ENCODE measurements around the gene LRRC7.
"Not testable (repeated sequence)": the region's sequence is repeated elsewhere in the genome, so short reads cannot be mapped to it uniquely, and the experiment has no call there.

Gene LRRC7

DNA sequence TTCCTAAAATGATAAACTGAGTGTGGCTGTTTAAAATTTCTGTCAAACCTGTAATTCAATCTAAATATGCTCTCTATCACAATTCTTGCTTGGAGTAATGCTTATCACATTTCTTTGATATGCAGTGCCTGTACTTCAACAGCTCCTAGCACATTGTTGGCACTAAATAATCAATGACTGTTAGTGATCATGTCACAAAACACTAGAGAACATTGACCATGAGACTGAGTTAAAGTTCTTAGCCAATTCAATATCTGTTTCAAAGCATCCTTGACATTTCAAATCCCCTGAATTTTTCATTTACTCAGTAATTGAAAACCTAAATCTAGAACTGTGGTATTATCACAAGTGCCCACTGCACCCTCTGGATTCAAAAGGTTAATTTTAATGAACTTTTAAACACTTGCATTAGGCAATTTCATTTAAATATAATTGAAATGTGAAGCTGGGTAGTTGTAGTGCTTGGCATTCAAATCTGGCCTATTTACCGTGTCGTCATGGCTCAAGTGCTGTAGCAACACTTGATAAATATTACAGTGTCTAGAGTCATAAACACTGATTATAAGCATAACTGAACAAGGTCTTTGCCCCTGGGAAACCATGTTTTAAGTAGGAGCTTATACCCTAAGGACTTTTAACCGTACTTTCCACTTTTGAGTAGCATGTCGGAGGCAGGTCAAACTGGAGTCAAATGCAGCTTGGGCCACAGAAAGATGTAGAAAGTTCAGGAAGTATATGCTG is 143.6 kb downstream of the LRRC7 start:
- H3K36me3 ChIP-seq (ENCODE audit: insufficient read depth, low read length), result no peaks in the 10 kb centered on the region
- H3K79me2 ChIP-seq (ENCODE audit: insufficient read depth, low read length), result no peaks in the 10 kb centered on the region
- no peak overlapping the region for H3K4me2 ChIP-seq (ENCODE audit: insufficient read depth, low read length)
- no peaks in the 10 kb centered on the region for H3K9me3 ChIP-seq (ENCODE audit: insufficient read depth, low read length, severe bottlenecking)
- no peaks in the 10 kb centered on the region for H3K27me3 ChIP-seq (ENCODE audit: insufficient read depth, low read length, poor library complexity)
- H4K20me1 ChIP-seq (ENCODE audit: insufficient read depth, low read length), result no peaks in the 10 kb centered on the region
- no peak overlapping the region for H3K4me3 ChIP-seq (ENCODE audit: low read depth in 1 of 2, low read length in 2 of 2)
- TF ChIP-seq CTCF (IDR thresholded peaks at IDR 0.05; ENCODE audit: borderline replicate concordance, extremely low read depth, low read length, poor library complexity, severe bottlenecking) (no peak), EZH2 (IDR thresholded peaks at IDR 0.05; ENCODE audit: borderline replicate concordance, low read depth, low read length, severe bottlenecking) (no peak)
- no peak overlapping the region for H2AFZ ChIP-seq (ENCODE audit: low read depth, low read length)
- H3K27ac ChIP-seq (ENCODE audit: low read length), result no peak overlapping the region
- DNase-seq, result no peak
- H3K4me1 ChIP-seq (ENCODE audit: insufficient read depth, low read length), result no peaks in the 10 kb centered on the region
- no peak for ATAC-seq (ENCODE audit: insufficient read depth, low read depth)
- H3K9ac ChIP-seq (ENCODE audit: low read depth, low read length), result no peak overlapping the region

GRCh38 chr1:69717834-69718233 is 150.1 kb downstream of the LRRC7 start:
- H3K4me2 ChIP-seq (ENCODE audit: insufficient read depth, low read length); H2AFZ ChIP-seq (ENCODE audit: low read depth, low read length); H3K79me2 ChIP-seq (ENCODE audit: insufficient read depth, low read length); ATAC-seq (ENCODE audit: insufficient read depth, low read depth); H3K4me3 ChIP-seq (ENCODE audit: low read depth in 1 of 2, low read length in 2 of 2); H3K9ac ChIP-seq (ENCODE audit: low read depth, low read length); H4K20me1 ChIP-seq (ENCODE audit: insufficient read depth, low read length); H3K36me3 ChIP-seq (ENCODE audit: insufficient read depth, low read length); H3K4me1 ChIP-seq (ENCODE audit: insufficient read depth, low read length); H3K27me3 ChIP-seq (ENCODE audit: insufficient read depth, low read length, poor library complexity); H3K9me3 ChIP-seq (ENCODE audit: insufficient read depth, low read length, severe bottlenecking); DNase-seq; H3K27ac ChIP-seq (ENCODE audit: low read length): not testable (repeated sequence)

DNA sequence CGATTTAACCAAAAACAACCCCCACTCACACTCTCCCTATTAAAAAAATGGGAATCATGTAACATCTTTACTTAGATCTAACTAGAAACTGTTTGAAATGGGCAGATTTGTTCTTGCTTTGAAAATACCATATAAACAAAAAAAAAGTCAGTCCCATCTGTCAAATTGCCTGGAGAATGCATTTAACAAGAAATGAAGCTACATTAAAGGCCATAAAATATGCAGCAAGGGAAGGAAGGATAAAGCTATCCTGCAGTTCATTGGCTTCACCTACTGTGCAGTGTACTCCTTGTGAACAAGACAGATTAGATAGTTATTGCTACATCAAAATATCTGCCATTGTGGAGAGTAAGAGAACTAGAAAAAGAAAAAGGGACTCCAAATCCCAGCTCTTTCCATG is 160.5 kb downstream of the LRRC7 start:
- no peak for ATAC-seq (ENCODE audit: insufficient read depth, low read depth)
- H3K4me2 ChIP-seq (ENCODE audit: insufficient read depth, low read length), result no peak overlapping the region
- H3K4me1 ChIP-seq (ENCODE audit: insufficient read depth, low read length), result no peaks in the 10 kb centered on the region

GRCh38 chr1:69733061-69733460 is 165.3 kb downstream of the LRRC7 start:
- H2AFZ ChIP-seq (ENCODE audit: low read depth, low read length), result no peak overlapping the region
- TF ChIP-seq CTCF (IDR thresholded peaks at IDR 0.05; ENCODE audit: borderline replicate concordance, extremely low read depth, low read length, poor library complexity, severe bottlenecking) (no peak), EZH2 (IDR thresholded peaks at IDR 0.05; ENCODE audit: borderline replicate concordance, low read depth, low read length, severe bottlenecking) (no peak)
- H3K9ac ChIP-seq (ENCODE audit: low read depth, low read length), result no peak overlapping the region
- ATAC-seq (ENCODE audit: insufficient read depth, low read depth), result no peak
- H3K9me3 ChIP-seq (ENCODE audit: insufficient read depth, low read length, severe bottlenecking), result no peaks in the 10 kb centered on the region
- no peaks in the 10 kb centered on the region for H3K4me1 ChIP-seq (ENCODE audit: insufficient read depth, low read length)
- H3K79me2 ChIP-seq (ENCODE audit: insufficient read depth, low read length), result no peaks in the 10 kb centered on the region
- no peak overlapping the region for H3K4me2 ChIP-seq (ENCODE audit: insufficient read depth, low read length)
- no peak overlapping the region for H3K27ac ChIP-seq (ENCODE audit: low read length)
- no peak for DNase-seq
- no peaks in the 10 kb centered on the region for H3K27me3 ChIP-seq (ENCODE audit: insufficient read depth, low read length, poor library complexity)
- no peak overlapping the region for H3K4me3 ChIP-seq (ENCODE audit: low read depth in 1 of 2, low read length in 2 of 2)
- H3K36me3 ChIP-seq (ENCODE audit: insufficient read depth, low read length), result no peaks in the 10 kb centered on the region
- no peaks in the 10 kb centered on the region for H4K20me1 ChIP-seq (ENCODE audit: insufficient read depth, low read length)

More for the DNA sequence above, 160.5 kb downstream of the LRRC7 start:
- H3K9me3 ChIP-seq (ENCODE audit: insufficient read depth, low read length, severe bottlenecking), result no peaks in the 10 kb centered on the region
- H2AFZ ChIP-seq (ENCODE audit: low read depth, low read length), result no peak overlapping the region
- H3K9ac ChIP-seq (ENCODE audit: low read depth, low read length), result no peak overlapping the region
- H3K79me2 ChIP-seq (ENCODE audit: insufficient read depth, low read length), result no peaks in the 10 kb centered on the region
- no peak overlapping the region for H3K4me3 ChIP-seq (ENCODE audit: low read depth in 1 of 2, low read length in 2 of 2)
- no peak overlapping the region for H3K27ac ChIP-seq (ENCODE audit: low read length)
- no peaks in the 10 kb centered on the region for H3K27me3 ChIP-seq (ENCODE audit: insufficient read depth, low read length, poor library complexity)
- H3K36me3 ChIP-seq (ENCODE audit: insufficient read depth, low read length), result no peaks in the 10 kb centered on the region
- no peak for DNase-seq
- H4K20me1 ChIP-seq (ENCODE audit: insufficient read depth, low read length), result no peaks in the 10 kb centered on the region
- TF ChIP-seq CTCF (IDR thresholded peaks at IDR 0.05; ENCODE audit: borderline replicate concordance, extremely low read depth, low read length, poor library complexity, severe bottlenecking) (no peak), EZH2 (IDR thresholded peaks at IDR 0.05; ENCODE audit: borderline replicate concordance, low read depth, low read length, severe bottlenecking) (no peak)

All from DND-41 (cell line).